Activated T-cell treated with anti-CD3 and anti-CD28 coated beads, Interleukin-2, amount 50 U/mL, for 24 hours (primary cell): ENCODE data around the gene PGLYRP4.

Experiments used
- DNase-seq: peaks from one replicate; pipeline ENCODE4 v3.0.0-alpha.2; 2020
- H3K27ac Mint-ChIP-seq: 2 replicates; pipeline ENCODE4 v1.8.0; 2020; ENCODE audit warnings: mild to moderate bottlenecking, mixed read lengths
- H3K27me3 Mint-ChIP-seq: 2 replicates; pipeline ENCODE4 v1.8.0; 2020; ENCODE audit warnings: mixed read lengths
- H3K36me3 Mint-ChIP-seq: 2 replicates; pipeline ENCODE4 v1.8.0; 2020; ENCODE audit warnings: low read depth, mixed read lengths
- H3K4me1 Mint-ChIP-seq: 2 replicates; pipeline ENCODE4 v1.8.0; 2020; ENCODE audit warnings: low read depth, mixed read lengths
- H3K4me3 Mint-ChIP-seq: 2 replicates; pipeline ENCODE4 v1.8.0; 2020; ENCODE audit warnings: mild to moderate bottlenecking, moderate library complexity, mixed read lengths
- H3K9me3 Mint-ChIP-seq: 2 replicates; pipeline ENCODE4 v1.8.0; 2020; ENCODE audit warnings: mixed read lengths

PGLYRP4 gene

DNA sequence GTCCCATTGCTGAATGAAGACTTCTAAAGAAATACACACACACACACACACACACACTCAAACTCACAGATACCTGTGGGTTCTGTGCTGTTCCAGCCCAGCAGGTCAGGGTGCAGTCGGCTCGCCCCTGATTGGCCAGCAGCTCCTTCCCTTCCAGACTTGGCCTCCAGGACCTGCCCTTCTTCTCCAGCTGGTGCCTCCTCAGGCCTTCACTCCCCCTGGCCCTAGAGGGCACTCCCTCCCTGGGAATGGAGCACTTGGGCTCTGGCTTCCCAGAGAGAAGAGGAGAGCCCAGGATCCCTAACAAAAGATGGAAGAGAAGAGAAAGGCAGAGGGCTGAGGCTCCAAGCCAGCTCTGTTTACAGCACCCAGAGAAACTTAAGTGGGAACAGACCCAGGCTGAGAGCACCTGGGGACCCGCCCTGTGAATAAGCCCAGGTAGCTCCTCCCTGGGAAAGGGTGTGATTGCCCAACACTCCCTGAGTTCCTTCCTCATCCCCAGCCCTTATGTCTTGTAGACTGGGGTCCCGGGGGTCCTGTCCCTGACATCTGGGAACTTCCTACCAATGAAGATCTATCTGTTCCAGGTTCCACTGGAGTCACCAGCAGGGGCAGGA is 36.0 kb downstream of the PGLYRP4 start, which contains the start of gene PGLYRP3:
Gene PGLYRP3, minus strand, starts transcription at position 383 of the 617 bp plus-strand sequence. CDS start 2,287 bp downstream, outside the sequence.
- no peaks in the 10 kb centered on the region for H3K4me1 Mint-ChIP-seq
- DNase-seq: no peak
- peaks cover under 1% of the 10 kb centered on the region for H3K27me3 Mint-ChIP-seq
- H3K4me3 Mint-ChIP-seq: no peak within 1 kb of the TSS
- H3K27ac Mint-ChIP-seq: no peak within 1 kb of the TSS
- no peaks in the 10 kb centered on the region for H3K36me3 Mint-ChIP-seq
- peaks cover 1% of the 10 kb centered on the region for H3K9me3 Mint-ChIP-seq

DNA sequence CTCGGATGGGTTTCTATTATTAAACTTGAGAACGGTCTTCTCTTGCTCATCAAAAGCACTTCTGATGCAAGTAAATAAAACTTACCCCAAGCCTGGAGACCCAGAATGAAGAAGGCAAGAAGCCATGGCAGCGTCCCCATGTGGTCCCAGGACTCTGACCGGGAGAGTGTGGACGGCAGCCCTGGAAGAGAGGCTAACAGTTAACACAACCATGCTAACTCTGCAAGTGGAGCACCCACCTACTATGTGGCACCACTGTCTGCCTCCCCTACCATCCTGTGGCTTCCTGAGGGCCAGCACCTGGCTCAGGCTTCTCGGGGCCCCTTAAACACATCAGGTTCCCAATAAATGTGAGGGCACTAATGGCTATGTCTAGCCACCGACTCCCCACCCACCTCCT is 38.1 kb downstream of the PGLYRP4 start:
- Mint-ChIP-seq H3K9me3 (peaks cover 1% of the 10 kb centered on the region), H3K27ac (no peak overlapping the region), H3K36me3 (no peaks in the 10 kb centered on the region), H3K27me3 (peaks cover 8% of the 10 kb centered on the region), H3K4me3 (no peak overlapping the region), H3K4me1 (no peaks in the 10 kb centered on the region)
- no peak for DNase-seq

DNA sequence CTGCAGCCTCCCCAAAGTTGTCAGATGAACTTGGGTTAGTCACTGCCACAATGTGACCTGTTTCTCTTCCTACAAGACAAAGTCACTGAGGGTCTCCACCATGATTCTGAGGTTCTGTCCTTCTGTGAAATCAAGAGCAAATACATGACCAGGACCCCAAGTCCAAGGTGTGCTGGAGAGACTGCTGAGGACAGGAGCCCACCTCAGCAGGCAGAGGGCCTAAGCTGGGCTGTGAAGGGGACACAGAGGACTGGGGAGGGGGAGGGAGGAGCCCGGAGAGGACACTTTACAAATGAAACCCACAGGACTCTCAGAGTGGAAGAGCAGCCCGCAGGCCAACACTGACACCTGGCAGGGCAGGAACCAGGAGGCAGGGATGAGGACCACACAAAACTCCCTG is 39.2 kb downstream of the PGLYRP4 start:
- H3K9me3 Mint-ChIP-seq: no peaks in the 10 kb centered on the region
- no peaks in the 10 kb centered on the region for H3K4me1 Mint-ChIP-seq
- H3K27me3 Mint-ChIP-seq: peaks cover 8% of the 10 kb centered on the region
- no peak overlapping the region for H3K4me3 Mint-ChIP-seq
- no peaks in the 10 kb centered on the region for H3K36me3 Mint-ChIP-seq
- DNase-seq: no peak
- no peak overlapping the region for H3K27ac Mint-ChIP-seq

DNA sequence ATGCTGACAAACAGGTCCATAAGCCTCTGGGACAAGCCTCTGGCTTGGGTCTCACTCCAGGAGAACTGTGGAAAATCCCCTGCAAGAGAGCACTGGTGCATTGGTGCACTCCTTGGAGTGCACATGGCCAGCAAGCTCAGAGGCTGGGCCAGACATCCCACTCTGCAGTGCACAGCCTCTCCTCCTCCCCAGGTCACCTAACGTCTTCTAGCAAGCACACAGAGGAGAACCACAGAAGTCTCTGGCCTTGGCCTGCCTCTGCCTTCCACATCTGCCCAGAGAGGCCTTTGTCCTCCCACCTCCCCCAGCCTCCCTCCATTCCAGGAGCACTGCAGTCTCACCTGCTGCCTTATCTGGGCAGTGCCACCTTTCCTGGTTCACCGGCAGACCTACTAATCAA is 40.1 kb downstream of the PGLYRP4 start:
- DNase-seq: no peak
- no peak overlapping the region for H3K27ac Mint-ChIP-seq

DNA sequence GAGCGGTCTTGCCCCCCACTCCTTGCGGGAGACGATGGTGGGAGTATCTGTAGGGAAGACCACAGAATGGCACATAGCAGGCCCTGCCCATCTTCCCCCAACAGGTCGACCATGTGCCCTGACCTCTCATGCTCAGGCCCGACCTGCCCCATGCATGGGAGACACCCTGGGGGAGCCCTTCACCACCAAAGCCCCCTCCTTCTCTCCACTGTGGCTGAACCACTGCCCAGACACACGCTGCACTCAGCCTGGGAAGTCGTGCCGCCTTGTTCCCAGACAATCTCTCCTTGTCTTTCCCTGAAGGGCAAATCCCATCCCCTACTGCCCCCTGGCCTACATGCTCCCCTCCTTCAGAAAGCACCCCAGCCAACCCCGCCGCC is 41.4 kb downstream of the PGLYRP4 start:
- Mint-ChIP-seq H3K4me1 (no peaks in the 10 kb centered on the region), H3K9me3 (no peaks in the 10 kb centered on the region), H3K36me3 (no peaks in the 10 kb centered on the region), H3K27me3 (peaks cover 8% of the 10 kb centered on the region), H3K4me3 (no peak overlapping the region), H3K27ac (no peak overlapping the region)
- no peak for DNase-seq

More for the DNA sequence above, 40.1 kb downstream of the PGLYRP4 start:
- H3K4me3 Mint-ChIP-seq: no peak overlapping the region
- H3K27me3 Mint-ChIP-seq: peaks cover 8% of the 10 kb centered on the region
- no peaks in the 10 kb centered on the region for H3K9me3 Mint-ChIP-seq
- no peaks in the 10 kb centered on the region for H3K36me3 Mint-ChIP-seq
- H3K4me1 Mint-ChIP-seq: no peaks in the 10 kb centered on the region

DNA sequence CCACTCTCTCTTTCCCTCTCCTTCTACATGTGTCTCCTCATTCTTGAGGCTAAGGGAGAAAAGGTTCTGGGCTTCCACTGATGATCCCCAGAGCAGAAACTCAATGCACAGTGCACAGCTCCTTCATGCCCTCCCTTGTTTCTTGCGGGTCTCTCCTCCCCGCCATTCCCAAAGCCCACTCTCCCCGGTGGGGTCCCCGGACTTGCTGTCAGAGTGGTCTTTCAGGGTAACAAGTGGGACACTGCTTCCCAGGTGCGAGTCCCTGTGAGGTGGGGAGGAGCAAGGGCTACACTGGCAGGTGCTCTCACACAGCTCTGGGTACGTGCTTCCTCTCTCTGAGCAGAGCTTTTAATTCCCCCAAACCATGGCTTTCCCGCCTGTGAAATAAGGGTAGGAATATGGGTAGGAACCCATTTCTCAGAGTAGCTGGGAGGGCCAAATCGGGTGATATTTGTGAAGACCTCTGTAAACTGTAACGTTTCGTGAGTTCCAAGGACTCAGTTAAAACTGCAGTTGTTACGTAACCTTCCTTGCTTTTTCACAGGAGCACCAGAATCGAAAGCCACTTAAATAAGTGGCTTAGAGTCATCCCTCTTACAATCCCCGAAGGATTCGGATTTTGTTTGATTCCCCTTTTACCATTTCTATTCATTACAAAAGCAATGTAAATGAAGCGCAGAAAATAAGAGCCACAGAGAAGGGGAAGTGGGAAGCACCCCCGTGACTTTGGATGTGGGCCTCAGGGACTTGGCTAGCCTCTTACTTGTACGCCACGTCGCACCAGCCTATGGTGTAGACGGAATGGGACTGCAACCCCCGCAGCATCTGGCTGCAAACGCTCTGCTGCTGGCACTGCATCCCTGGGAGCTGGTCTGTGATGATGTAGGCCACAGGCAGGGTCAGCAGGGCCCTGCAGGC is 42.1 kb downstream of the PGLYRP4 start:
- no peak for DNase-seq
- Mint-ChIP-seq H3K27me3 (peaks cover 8% of the 10 kb centered on the region), H3K27ac (no peak overlapping the region), H3K36me3 (no peaks in the 10 kb centered on the region), H3K4me1 (no peaks in the 10 kb centered on the region), H3K4me3 (no peak overlapping the region), H3K9me3 (no peaks in the 10 kb centered on the region)

DNA sequence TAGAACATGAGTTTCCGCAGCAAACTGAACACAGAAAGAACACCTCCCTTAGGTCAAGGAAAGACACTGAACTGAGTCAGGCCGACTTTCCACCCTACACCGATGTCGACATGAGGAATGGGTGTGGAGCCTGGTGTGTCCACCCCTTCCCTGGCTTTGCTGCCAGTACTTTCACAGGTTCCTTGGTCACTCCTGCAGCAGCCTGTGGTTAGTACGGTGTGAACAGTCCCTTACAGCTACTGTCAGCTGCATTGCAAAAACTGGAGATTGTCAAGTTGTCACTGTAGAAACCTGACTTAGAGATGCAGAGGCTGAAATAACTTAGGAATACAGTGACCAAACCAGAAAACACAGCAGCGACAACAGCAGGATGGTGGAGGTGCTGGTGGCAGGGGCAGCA is 43.0 kb downstream of the PGLYRP4 start:
- no peak overlapping the region for H3K4me3 Mint-ChIP-seq
- H3K27ac Mint-ChIP-seq: no peak overlapping the region
- DNase-seq: no peak

DNA sequence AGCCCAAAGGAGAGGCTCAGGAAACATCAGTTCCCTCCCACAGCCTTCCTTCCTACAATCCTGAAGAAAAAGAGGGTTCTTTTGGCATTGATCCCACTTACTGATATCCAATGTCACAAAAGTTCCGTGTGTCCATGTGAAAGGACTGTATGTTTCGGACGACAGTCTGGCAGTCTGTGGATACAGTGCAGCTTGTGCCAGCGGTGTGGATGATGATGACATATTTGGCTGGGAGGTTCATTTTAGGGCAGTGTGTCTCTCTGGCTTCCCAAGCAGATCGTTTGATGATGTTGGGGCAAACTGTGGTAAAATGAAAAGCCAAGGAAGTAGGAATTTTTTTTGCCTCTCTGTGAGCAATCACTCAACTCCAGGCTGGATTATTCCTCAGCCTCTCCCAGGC is 46.3 kb downstream of the PGLYRP4 start:
- Mint-ChIP-seq H3K27me3 (peaks cover 4% of the 10 kb centered on the region), H3K4me3 (no peak overlapping the region), H3K27ac (no peak overlapping the region), H3K36me3 (no peaks in the 10 kb centered on the region), H3K9me3 (no peaks in the 10 kb centered on the region), H3K4me1 (no peaks in the 10 kb centered on the region)
- DNase-seq: no peak

More for the DNA sequence above, 43.0 kb downstream of the PGLYRP4 start:
- Mint-ChIP-seq H3K9me3 (no peaks in the 10 kb centered on the region), H3K36me3 (no peaks in the 10 kb centered on the region), H3K4me1 (no peaks in the 10 kb centered on the region), H3K27me3 (peaks cover 8% of the 10 kb centered on the region)

DNA sequence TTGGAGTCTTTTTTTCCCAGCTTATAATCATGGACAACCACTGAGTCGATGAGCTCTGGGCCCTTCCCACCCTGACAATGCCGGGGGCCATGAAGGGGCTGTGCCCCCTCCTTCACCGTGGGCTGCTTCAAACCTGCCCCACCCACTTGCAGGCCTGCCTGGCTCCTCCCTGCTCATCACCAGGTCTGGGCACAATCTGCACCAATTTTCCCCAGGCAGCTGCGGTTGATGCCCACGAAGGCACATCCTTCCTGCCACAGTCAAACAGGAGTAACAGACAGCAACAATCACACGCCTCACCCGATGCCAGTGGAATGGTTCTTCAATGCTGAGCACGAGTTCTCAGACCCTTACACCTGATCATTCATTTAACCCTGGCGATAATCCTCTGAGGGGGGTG is 54.8 kb downstream of the PGLYRP4 start:
- H3K27ac Mint-ChIP-seq: no peak overlapping the region
- no peaks in the 10 kb centered on the region for H3K9me3 Mint-ChIP-seq
- H3K4me1 Mint-ChIP-seq: peaks cover 18% of the 10 kb centered on the region
- peaks cover 11% of the 10 kb centered on the region for H3K27me3 Mint-ChIP-seq
- H3K4me3 Mint-ChIP-seq: no peak overlapping the region
- H3K36me3 Mint-ChIP-seq: no peaks in the 10 kb centered on the region
- no peak for DNase-seq

DNA sequence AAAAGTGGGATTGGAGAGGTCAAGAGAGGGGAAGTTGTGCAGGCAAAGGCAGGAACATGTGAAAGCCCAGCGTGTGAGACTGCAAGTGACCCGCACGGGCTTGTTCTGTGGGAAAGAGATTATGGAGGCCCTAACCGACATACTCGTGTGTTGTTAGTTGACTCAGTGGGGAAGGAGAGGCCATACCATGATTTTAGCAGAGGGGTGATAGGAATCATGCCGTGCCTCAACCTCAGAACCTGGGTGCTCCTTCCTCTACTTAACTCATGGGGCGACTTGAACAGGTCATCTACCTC is 55.2 kb downstream of the PGLYRP4 start:
- Mint-ChIP-seq H3K27ac (no peak overlapping the region), H3K36me3 (no peaks in the 10 kb centered on the region)

DNA sequence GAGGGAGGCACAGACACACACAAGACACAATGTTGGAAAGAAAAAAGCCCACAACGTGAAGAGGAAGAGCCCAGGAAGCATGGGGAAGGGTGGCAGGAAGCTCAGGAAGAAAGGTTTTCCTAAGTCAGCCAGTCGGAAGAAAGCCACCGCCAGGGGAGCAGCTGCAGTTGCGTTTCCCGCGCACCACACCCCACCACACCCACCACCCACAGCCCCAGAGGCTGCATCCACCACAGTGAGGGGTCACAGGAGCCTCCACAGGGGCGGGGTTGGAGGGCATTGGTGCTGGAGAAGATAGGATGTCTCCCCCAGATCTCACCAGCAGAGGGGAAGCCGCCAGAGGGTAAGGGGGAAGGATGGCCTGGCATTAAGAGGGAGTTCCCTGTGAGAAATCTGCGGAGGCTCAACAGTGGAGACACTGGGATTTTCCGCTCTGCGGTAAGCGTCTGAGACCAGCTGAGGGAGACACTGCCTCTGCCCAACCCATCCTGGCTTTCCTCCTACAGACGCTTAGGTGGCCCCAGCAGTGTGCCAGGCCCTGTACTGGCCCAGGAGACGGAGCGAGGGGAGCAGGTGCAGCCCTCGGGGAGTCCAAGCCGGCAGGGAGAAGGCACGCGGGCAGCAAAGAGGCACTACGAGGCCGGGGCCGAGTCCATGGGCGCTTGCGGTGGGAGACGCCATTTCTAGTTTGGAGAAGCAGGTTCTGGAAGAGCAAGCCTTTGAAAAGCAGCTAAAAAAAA is 55.7 kb downstream of the PGLYRP4 start:
- H3K36me3 Mint-ChIP-seq: no peaks in the 10 kb centered on the region
- H3K9me3 Mint-ChIP-seq: no peaks in the 10 kb centered on the region
- H3K4me1 Mint-ChIP-seq: peaks cover 18% of the 10 kb centered on the region
- no peak overlapping the region for H3K4me3 Mint-ChIP-seq
- no peak overlapping the region for H3K27ac Mint-ChIP-seq
- H3K27me3 Mint-ChIP-seq: peaks cover 11% of the 10 kb centered on the region
- no peak for DNase-seq

More for the DNA sequence above, 55.2 kb downstream of the PGLYRP4 start:
- H3K27me3 Mint-ChIP-seq: peaks cover 11% of the 10 kb centered on the region
- H3K9me3 Mint-ChIP-seq: no peaks in the 10 kb centered on the region
- DNase-seq: no peak
- no peak overlapping the region for H3K4me3 Mint-ChIP-seq
- H3K4me1 Mint-ChIP-seq: peaks cover 18% of the 10 kb centered on the region

DNA sequence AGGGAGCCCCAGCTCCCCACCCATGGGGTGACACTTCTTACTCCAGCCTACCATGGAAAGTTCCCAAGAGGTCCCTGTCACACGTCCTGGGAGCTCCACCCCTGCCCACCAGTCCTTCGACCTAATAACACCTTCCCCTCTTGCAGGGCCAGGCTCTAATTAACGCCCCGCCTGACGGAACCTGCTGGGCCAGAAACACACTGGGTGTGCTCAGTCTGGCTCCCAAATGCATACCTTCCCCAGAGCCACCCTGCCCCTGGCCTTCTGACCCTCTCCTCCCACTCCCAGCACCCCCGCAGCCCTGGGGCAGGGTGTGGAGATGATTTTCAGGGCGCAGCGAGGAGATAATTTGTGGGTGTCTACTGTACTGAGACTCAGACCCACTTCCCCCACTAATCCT is 56.5 kb downstream of the PGLYRP4 start:
- H3K9me3 Mint-ChIP-seq: no peaks in the 10 kb centered on the region
- no peak overlapping the region for H3K4me3 Mint-ChIP-seq
- no peak overlapping the region for H3K27ac Mint-ChIP-seq
- no peak for DNase-seq
- peaks cover 11% of the 10 kb centered on the region for H3K27me3 Mint-ChIP-seq
- H3K4me1 Mint-ChIP-seq: peaks cover 18% of the 10 kb centered on the region
- H3K36me3 Mint-ChIP-seq: no peaks in the 10 kb centered on the region

DNA sequence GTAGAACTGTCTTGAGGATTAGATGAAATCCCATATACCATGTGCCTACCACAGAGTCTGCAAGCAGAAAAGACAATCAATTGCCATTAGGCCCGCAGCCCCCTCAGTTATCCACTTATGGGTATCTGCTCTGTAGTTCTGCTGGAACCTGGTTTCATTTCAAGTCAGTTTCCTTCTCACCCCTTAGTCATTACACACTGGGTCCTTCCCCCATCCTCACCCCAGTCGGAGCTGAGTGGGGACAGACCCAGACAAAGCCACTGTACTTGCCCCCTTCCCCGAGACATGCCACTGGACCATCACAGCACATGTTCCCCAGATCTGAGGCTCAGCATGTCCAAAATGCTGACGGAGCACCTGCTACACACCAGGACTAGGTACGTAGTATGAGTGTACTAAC is 57.1 kb downstream of the PGLYRP4 start:
- Mint-ChIP-seq H3K36me3 (no peaks in the 10 kb centered on the region), H3K4me1 (peaks cover 18% of the 10 kb centered on the region), H3K27me3 (peaks cover 11% of the 10 kb centered on the region), H3K27ac (no peak overlapping the region), H3K4me3 (no peak overlapping the region), H3K9me3 (no peaks in the 10 kb centered on the region)
- DNase-seq: no peak

DNA sequence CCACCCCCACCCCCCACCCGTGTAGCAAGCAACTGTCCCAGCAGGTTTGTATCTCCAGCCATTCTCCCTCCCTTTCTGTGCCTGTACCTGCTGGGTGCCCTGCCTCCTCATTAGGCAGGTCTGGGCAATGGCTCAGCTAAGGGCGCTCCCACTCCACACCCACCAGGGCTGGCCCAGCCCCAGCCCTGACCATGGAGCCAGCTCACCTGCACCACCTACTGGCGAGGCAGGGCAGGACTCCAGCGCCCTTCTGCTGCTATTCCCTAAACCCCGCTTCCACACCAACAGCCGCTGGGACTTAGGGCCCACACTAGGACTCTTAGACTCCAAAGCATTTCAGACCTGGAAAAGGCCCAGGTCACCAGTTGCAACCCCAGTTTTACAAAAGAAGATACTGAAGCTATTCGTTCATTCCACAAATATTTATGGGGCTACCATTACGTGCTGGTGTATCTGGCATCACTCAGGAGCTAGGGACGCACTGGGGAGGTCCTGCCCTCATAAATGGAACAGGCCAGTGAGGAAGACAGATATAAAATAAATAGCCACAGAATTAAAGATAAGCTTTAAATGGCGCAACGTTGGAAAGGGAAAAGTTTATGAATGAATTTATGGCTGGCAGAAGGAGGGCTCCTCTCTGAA is 59.9 kb downstream of the PGLYRP4 start:
- no peak for DNase-seq
- Mint-ChIP-seq H3K27ac (no peak overlapping the region), H3K4me3 (no peak overlapping the region), H3K4me1 (peaks cover 13% of the 10 kb centered on the region), H3K36me3 (no peaks in the 10 kb centered on the region), H3K27me3 (peaks cover 8% of the 10 kb centered on the region), H3K9me3 (no peaks in the 10 kb centered on the region)
